ENCODE measurements around the gene STX11. TPM values are rescaled to one million over a fixed set of nuclear protein-coding genes. Genes with fewer than 3 reads are reported as not detected.
A peak's percentile ranks its signal among the peaks of the same experiment; 100 is the strongest.

Gene STX11
- total RNA-seq, 3 donors from 2014 or later, result 0.84 to 2.7 (median 2.5) TPM

DNA sequence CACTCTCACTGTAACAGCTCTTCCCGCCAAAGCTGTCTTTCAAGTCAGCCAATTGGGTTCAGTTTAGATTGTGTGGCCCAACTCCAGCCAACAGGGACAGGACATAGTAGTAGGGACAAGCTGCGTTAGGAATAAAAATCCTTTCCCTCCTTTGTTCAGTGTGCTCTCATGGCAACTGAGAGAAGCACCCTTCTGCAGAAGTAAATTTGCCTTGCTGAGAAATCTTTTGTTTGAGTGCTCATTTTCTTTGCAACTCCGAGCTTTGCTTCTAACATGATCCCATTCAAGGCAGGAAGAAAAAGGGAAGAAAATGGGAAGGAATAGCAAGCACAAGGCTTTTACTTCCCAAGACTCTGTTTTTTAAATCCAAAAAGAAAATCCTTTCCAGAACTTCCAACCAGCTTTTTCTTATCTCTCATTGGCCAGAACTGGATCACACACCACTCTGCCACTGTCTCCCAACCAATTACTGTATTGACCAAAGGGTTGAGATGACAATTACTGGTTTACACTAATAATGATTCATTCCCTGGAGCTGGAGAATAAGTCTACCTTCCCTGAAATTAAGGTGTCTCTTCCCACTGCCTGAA lies 52.7 kb downstream of the STX11 start:
- DNase-seq (no peak), ATAC-seq (no peak)
- Histone ChIP-seq H3K4me3 (no peak overlapping the region), H3K9me3 (peaks cover 24% of the 10 kb centered on the region), H3K36me3 (ENCODE audit: low read depth) (no peaks in the 10 kb centered on the region), H3K4me1 (ENCODE audit: low read depth) (no peaks in the 10 kb centered on the region)
- TF ChIP-seq, protein P1, sequence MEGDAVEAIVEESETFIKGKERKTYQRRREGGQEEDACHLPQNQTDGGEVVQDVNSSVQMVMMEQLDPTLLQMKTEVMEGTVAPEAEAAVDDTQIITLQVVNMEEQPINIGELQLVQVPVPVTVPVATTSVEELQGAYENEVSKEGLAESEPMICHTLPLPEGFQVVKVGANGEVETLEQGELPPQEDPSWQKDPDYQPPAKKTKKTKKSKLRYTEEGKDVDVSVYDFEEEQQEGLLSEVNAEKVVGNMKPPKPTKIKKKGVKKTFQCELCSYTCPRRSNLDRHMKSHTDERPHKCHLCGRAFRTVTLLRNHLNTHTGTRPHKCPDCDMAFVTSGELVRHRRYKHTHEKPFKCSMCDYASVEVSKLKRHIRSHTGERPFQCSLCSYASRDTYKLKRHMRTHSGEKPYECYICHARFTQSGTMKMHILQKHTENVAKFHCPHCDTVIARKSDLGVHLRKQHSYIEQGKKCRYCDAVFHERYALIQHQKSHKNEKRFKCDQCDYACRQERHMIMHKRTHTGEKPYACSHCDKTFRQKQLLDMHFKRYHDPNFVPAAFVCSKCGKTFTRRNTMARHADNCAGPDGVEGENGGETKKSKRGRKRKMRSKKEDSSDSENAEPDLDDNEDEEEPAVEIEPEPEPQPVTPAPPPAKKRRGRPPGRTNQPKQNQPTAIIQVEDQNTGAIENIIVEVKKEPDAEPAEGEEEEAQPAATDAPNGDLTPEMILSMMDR (IDR thresholded peaks at IDR 0.05), result no peak
- intact Hi-C loops (cut with DNase I, micrococcal nuclease), result no loop called here

DNA sequence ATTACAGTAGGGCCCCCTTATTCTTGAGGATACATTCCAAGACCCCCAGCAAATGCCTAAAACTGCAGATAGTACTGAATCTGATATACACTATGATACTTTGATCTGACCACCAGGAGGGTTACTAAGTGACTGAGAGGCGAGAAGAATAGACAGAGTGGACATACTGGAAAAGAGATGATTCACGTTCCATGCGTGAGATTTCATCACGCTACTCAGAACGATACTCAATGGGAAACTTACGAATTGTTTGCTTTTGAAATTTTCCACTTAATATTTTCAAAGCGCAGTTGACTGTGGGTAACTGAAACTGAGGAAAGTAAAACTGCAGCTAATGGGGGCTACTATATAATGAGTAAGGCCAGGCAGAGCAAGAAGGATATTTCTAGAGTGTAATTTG lies 60.8 kb downstream of the STX11 start:
- intact Hi-C loops (cut with DNase I, micrococcal nuclease), result loop anchor here in 1 of 2 donors (10.0 kb wide), 1 partner anchor 74 kb away; the partner anchor contains the start of gene UTRN

DNA sequence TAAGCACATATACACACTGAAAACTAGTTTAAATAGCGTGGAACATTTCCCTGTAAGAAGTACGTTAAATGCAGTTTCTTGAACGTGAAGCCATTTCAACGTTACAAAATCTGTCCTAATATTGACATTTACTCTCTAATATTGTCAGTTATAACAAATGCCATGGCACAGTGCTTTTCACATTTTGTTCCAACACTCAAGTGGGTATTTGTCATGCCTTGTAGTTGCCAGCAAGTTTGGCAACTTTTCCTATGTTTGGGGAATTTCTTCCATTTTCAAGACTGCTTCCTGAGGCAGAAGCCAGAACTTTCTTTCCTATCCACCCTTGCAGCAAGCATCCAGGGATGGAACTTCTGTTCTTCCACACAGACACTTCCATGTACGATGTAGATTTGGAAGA lies 63.0 kb downstream of the STX11 start:
- no peaks in the 10 kb centered on the region for H3K36me3 ChIP-seq (ENCODE audit: low read depth)
- H3K4me1 ChIP-seq (ENCODE audit: low read depth), result peaks cover 11% of the 10 kb centered on the region
- TF ChIP-seq, protein P1 (IDR thresholded peaks at IDR 0.05), result no peak
- no peak for ATAC-seq
- H3K4me3 ChIP-seq, result no peak overlapping the region
- intact Hi-C loops (cut with DNase I, micrococcal nuclease), result loop anchor here in 1 of 2 donors (10.0 kb wide), 1 partner anchor 71 kb away; the partner anchor contains the start of gene UTRN
- no peak for DNase-seq
- no peaks in the 10 kb centered on the region for H3K9me3 ChIP-seq

More for the DNA sequence above, 60.8 kb downstream of the STX11 start:
- Histone ChIP-seq H3K9me3 (no peaks in the 10 kb centered on the region), H3K4me1 (ENCODE audit: low read depth) (peaks cover 6% of the 10 kb centered on the region), H3K4me3 (no peak overlapping the region), H3K36me3 (ENCODE audit: low read depth) (no peaks in the 10 kb centered on the region)
- no peak for DNase-seq
- no peak for ATAC-seq
- TF ChIP-seq, protein P1 (IDR thresholded peaks at IDR 0.05), result no peak

DNA sequence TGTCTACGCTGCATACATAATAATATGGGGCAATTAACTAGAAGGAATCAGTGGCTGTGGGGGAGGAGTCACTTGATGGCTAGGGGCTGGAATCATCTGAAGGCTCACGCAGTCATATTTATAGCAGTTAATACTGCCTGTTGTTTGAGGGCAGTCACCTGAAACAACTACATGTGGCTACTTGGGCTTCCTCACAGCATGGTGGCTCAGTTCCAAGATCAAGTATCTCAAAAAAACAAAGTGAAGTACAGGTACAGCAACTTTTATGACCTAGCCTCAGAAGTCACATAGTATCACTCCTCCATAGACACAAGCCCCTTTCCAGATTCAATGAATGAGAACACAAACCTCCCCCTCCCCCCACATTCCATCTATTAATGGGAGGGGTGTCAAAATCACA lies 63.7 kb downstream of the STX11 start:
- peaks cover 11% of the 10 kb centered on the region for H3K4me1 ChIP-seq (ENCODE audit: low read depth)
- H3K9me3 ChIP-seq, result no peaks in the 10 kb centered on the region
- intact Hi-C loops (cut with DNase I, micrococcal nuclease), result loop anchor here in 1 of 2 donors (10.0 kb wide), 1 partner anchor 71 kb away; the partner anchor contains the start of gene UTRN
- H3K4me3 ChIP-seq, result no peak overlapping the region
- TF ChIP-seq, protein P1 (IDR thresholded peaks at IDR 0.05), result no peak
- DNase-seq (no peak), ATAC-seq (no peak)
- H3K36me3 ChIP-seq (ENCODE audit: low read depth), result no peaks in the 10 kb centered on the region

DNA sequence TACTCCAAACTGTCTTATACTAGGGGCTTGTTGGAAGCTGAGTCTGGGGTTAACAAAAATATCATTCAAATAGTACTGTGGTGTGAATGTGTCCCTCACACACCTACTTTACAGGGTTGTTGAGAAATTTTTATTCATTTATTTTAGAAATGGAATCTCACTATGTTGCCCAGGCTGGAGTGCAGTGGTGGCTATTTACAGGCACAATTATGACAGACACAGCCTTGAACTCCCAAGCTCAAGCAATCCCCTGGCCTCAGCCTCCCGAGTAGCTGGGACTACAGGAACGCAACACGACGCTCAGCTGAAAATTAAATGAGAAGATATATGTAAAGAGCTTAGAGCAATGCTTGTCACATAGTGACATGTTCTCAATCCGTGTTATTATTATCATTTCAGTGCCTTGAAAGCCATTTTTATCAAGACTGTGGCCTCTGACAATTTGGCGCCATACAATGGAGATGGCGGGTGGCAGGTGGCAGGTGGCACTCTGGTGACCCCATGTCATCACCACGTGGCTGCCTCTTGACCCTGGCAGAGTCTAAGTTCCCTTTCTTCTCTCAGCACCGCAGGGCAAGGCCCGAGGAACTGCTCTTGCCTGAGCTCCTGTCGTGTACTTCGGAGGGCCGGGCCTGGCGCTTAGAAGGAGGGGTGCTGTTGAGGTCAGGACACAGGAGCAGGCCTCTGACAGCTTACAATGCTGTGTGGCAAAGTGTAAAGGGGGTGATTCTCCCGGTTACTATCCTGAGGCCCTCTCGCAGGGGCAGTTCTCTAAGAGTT lies 64.5 kb downstream of the STX11 start:
- DNase-seq (peak in 2 of 3 donors; percentile 37 to 59), ATAC-seq (no peak)
- H3K4me1 ChIP-seq (ENCODE audit: low read depth), result peaks cover 11% of the 10 kb centered on the region
- no peaks in the 10 kb centered on the region for H3K36me3 ChIP-seq (ENCODE audit: low read depth)
- intact Hi-C loops (cut with DNase I, micrococcal nuclease), result loop anchor here (5.0 to 10.0 kb wide), 2 partner anchors 70 to 108 kb away; partner anchors contain the start of gene UTRN (in 1 of the 2)
- no peaks in the 10 kb centered on the region for H3K9me3 ChIP-seq
- TF ChIP-seq, protein P1 (IDR thresholded peaks at IDR 0.05), result no peak
- H3K4me3 ChIP-seq, result no peak overlapping the region

All from mucosa of descending colon (tissue), 3 donors.